ENCODE measurements around the gene CEMIP.

Gene CEMIP

DNA sequence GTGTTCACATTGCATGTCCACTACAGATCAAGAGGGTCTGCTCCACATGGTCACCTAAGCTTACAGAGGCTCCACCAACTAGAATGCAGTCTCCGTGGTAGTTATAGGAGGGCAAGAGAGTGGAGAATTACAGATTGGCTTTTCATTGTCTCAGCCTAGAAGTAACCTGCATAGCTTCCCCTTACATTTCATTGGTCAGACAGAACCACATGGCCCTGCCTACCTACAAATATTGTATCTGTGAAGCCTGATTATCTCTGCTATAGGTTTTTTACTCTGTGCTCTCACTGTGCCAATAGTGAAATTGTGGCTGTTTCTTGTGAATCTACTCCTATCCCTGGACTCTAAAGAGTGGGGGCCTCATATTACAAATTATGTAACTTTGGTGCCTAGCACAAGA lies 219.1 kb downstream of the CEMIP start:
- H3K9ac ChIP-seq: no peak overlapping the region
- H3K27ac ChIP-seq: no peak overlapping the region
- TF ChIP-seq Cebpa-rat (IDR thresholded peaks at IDR 0.05): no peak

DNA sequence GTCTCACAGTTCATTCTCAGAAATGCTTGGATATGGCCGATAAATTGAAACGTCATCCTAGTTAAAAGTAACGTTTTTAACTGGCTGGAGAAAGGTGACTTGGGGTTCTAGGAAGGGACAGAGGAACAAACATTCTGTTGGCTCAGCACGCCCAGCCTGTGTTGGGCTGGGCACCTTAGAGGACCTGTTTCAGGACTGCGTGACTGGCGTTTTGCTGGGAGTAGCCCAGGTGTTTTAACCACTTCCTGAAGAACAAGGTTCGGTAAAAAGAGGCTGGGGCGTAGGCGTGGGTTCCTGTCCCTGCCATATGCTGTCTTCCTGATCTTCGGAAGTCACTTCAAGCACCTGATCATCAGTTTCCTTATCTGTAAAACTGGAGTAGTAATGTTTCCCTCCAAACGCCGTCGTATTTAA lies 220.5 kb downstream of the CEMIP start:
- peak overlapping the region; percentile 85 for H3K4me2 ChIP-seq
- H3K9ac ChIP-seq: peak overlapping the region; percentile 97
- H4K20me1 ChIP-seq: peaks cover 29% of the 10 kb centered on the region
- H3K36me3 ChIP-seq: peaks cover 21% of the 10 kb centered on the region
- H3K27me3 ChIP-seq: no peaks in the 10 kb centered on the region
- no peak for TF ChIP-seq Cebpa-rat (IDR thresholded peaks at IDR 0.05)
- H3K9me3 ChIP-seq: 0 out of 2 replicates have a peak, but pooled peaks cover 6% of the 10 kb centered on the region
- H3K27ac ChIP-seq: peak overlapping the region; percentile 98
- peaks cover 44% of the 10 kb centered on the region for H3K4me1 ChIP-seq
- H3K4me3 ChIP-seq: peak overlapping the region; percentile 98

More for the DNA sequence above, 219.1 kb downstream of the CEMIP start:
- no peak overlapping the region for H3K4me3 ChIP-seq
- H3K4me2 ChIP-seq: peak overlapping the region; percentile 85; the same call in 1 of the 2 replicates
- peaks cover 30% of the 10 kb centered on the region for H3K4me1 ChIP-seq
- 0 out of 2 replicates have a peak, but pooled peaks cover 6% of the 10 kb centered on the region for H3K9me3 ChIP-seq
- H3K27me3 ChIP-seq: no peaks in the 10 kb centered on the region
- peaks cover 10% of the 10 kb centered on the region for H3K36me3 ChIP-seq
- peaks cover 15% of the 10 kb centered on the region for H4K20me1 ChIP-seq

DNA sequence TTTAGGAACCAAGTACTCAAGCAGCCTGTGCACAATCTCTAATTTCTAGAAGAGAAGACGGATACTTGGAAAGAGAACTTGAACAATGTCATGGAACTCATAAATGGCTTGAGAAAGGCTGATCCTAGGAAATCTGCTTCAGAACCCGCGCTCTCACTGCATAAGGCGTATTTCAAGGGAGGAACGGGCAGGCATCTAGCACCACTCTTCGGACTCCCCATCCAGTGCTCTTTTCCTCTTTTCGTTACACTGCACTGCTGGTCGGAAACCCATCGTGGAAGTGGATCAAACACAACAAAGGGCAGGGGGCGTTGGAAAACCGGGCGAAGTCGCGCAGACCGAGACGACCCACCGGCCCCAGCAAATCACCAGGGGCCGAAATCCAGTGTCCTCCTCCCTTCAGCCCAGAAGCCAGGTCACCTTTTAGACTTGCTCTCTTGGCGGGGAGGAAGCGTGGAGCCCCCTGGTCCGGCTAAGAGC lies 221.0 kb downstream of the CEMIP start:
- H3K36me3 ChIP-seq: peaks cover 21% of the 10 kb centered on the region
- H3K9me3 ChIP-seq: 0 out of 2 replicates have a peak, but pooled peaks cover 6% of the 10 kb centered on the region
- peaks cover 35% of the 10 kb centered on the region for H4K20me1 ChIP-seq
- H3K4me2 ChIP-seq: peak overlapping the region; percentile 85
- H3K4me3 ChIP-seq: peak overlapping the region; percentile 98
- no peak for TF ChIP-seq Cebpa-rat (IDR thresholded peaks at IDR 0.05)
- peaks cover 49% of the 10 kb centered on the region for H3K4me1 ChIP-seq
- peak overlapping the region; percentile 98 for H3K27ac ChIP-seq
- H3K9ac ChIP-seq: peak overlapping the region; percentile 97
- no peaks in the 10 kb centered on the region for H3K27me3 ChIP-seq

DNA sequence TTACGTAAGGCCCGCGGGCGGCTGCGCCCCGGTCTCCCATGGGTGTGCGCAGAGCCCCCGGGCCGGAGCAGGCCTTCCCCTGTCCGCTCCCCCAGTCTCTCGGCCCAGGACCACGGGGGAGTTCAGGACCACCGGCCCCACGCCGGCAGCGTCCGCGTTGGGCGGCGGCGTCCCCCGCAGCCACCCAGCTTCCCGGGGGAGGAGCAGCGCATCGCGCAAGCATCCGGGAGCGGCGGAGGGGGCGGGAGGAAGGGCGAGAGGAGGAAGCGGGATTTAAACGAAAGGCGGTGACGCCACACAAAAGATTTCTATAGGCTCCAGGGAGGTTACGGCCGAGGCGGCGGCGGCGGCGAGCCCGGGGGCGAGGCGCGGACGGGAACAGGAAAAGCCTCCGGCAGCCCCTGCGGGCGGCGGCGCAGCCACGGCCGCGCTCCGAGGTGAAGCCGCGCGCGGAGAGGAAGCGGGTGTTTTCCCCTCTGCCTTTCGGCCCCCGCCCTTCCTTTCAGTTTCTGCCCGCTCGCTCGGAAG lies 221.5 kb downstream of the CEMIP start, which contains the start of gene TLNRD1:
TSS of gene TLNRD1 (plus strand) at position 300 of the 528 bp plus-strand sequence. CDS start 1,349 bp downstream, outside the sequence.
- peak within 1 kb of the TSS; percentile 85 for H3K4me2 ChIP-seq
- H4K20me1 ChIP-seq: peaks cover 40% of the 10 kb centered on the region
- peak within 1 kb of the TSS; percentile 97 for H3K9ac ChIP-seq
- H3K4me3 ChIP-seq: peak within 1 kb of the TSS; percentile 98
- H3K4me1 ChIP-seq: peaks cover 50% of the 10 kb centered on the region
- peaks cover 21% of the 10 kb centered on the region for H3K36me3 ChIP-seq
- peak within 1 kb of the TSS; percentile 98 for H3K27ac ChIP-seq
- H3K27me3 ChIP-seq: no peaks in the 10 kb centered on the region
- TF ChIP-seq Cebpa-rat (IDR thresholded peaks at IDR 0.05): no peak
- 0 out of 2 replicates have a peak, but pooled peaks cover 6% of the 10 kb centered on the region for H3K9me3 ChIP-seq
